NCI-H128 (cell line): ENCODE measurements around the gene PLEKHG2.
A peak's percentile ranks its signal among the peaks of the same experiment; 100 is the strongest.

Experiments used
- DNase-seq: peaks from one replicate; lab custom pipeline; 2025; ENCODE audit not compliant: unreplicated experiment; lab: John Stamatoyannopoulos, UW

Gene PLEKHG2

DNA sequence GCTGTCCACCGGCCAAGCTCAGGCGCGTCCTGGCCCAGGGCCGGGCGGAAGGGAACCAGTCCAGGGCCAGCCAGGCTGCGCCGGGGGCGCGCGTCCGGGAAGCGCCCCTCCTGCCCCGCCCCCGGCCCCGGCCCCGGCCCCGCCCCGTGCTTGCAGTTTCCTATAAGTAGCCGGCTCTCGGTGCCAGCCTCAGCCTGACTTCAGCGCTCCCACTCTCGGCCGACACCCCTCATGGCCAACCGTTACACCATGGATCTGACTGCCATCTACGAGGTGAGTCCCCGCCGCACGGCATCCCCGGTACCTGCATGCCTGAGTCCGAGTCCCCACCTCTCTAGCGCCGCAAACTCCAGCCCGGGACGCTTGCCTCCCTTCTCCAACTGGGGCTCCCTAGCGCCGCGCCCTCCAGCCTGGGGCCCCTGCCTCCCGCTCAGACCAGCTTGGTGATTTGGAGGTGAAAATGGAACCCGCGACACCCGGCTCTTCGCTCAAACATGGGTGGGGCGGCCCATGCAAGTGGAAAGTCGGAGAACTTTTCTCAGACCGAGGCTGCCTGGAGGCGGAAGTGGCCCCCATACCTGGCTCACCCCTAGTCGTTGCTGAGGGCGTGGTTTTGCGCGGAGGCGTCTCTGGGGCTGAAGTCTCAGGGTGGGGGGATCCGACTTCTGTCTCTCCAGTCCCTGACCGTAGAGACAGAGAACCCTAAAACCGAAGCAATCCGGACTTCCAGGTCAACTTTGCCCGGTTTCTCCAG lies 5.6 kb upstream of the PLEKHG2 start, which contains the start of gene ZFP36:
TSS of gene ZFP36 (plus strand) at position 192 of the 754 bp plus-strand sequence. CDS start at position 250, 58 bp downstream.
- peak; percentile 13 for DNase-seq

DNA sequence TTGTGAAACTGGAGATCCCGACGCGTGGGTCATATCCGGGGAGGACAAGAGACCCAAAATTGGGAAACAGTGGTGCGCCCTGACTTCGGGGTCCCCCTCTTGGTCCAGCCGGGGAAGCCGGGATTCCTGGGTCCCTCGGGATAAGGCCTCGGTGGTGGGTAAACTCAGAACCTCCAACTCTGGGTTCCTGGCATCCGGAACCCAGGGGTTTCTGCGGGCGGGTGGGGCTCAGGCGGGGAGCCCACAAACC lies 5.1 kb upstream of the PLEKHG2 start:
- DNase-seq = no peak

DNA sequence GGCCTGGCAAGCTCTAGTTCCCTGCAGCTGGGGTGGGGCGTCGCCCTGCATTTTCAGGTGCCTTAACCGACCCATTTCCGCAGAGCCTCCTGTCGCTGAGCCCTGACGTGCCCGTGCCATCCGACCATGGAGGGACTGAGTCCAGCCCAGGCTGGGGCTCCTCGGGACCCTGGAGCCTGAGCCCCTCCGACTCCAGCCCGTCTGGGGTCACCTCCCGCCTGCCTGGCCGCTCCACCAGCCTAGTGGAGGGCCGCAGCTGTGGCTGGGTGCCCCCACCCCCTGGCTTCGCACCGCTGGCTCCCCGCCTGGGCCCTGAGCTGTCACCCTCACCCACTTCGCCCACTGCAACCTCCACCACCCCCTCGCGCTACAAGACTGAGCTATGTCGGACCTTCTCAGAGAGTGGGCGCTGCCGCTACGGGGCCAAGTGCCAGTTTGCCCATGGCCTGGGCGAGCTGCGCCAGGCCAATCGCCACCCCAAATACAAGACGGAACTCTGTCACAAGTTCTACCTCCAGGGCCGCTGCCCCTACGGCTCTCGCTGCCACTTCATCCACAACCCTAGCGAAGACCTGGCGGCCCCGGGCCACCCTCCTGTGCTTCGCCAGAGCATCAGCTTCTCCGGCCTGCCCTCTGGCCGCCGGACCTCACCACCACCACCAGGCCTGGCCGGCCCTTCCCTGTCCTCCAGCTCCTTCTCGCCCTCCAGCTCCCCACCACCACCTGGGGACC lies 4.6 kb upstream of the PLEKHG2 start:
- no peak for DNase-seq

GRCh38 chr19:39408392-39409207 lies 3.9 kb upstream of the PLEKHG2 start:
- DNase-seq = no peak

DNA sequence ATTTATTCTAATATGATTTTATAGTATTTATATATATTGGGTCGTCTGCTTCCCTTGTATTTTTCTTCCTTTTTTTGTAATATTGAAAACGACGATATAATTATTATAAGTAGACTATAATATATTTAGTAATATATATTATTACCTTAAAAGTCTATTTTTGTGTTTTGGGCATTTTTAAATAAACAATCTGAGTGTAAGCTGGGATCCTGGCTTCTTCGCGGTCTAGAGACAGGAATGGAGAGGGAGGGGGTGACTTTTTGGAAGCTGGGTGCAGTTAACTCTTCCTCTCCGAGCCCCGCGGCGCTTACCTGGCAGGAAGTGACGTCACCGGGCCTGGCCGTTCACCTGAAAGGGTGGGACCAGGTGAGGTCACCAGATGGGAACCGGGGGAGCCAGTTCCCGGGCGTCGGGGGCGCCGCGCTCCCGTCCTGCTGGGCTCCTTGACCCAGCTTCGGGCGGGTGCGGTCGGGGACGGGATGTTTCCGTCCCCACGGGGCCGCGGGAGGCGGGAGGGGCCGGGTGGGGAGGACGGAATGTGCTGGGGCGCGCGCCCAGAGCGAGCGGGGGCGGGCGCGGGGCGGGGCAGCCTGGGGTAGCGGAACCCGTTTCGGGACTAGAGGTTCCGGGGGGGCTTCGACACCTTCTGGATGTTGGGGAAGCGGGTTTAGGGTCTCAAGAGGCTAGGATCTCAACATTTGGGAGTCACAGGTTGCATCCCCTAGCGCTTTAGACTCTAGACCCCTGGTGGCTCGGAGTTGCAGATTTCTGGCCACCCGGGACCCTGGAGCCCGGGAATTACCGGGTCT lies 3.1 kb upstream of the PLEKHG2 start:
- DNase-seq = peak; percentile 91

GRCh38 chr19:39410017-39410830 lies 2.2 kb upstream of the PLEKHG2 start:
- DNase-seq = peak; percentile 5

DNA sequence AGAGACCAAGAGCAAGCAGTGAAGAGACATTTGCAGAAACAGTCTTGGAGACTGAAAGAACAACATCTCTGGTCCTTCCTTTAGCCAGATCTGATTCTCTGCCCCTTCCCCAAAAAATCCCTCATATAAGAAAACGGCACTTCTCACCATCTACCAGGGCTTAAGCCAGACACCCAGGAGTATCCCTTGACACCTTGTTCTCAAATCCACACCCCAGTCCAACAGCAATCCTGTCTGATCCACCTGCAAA lies 1.7 kb upstream of the PLEKHG2 start:
- DNase-seq = no peak

DNA sequence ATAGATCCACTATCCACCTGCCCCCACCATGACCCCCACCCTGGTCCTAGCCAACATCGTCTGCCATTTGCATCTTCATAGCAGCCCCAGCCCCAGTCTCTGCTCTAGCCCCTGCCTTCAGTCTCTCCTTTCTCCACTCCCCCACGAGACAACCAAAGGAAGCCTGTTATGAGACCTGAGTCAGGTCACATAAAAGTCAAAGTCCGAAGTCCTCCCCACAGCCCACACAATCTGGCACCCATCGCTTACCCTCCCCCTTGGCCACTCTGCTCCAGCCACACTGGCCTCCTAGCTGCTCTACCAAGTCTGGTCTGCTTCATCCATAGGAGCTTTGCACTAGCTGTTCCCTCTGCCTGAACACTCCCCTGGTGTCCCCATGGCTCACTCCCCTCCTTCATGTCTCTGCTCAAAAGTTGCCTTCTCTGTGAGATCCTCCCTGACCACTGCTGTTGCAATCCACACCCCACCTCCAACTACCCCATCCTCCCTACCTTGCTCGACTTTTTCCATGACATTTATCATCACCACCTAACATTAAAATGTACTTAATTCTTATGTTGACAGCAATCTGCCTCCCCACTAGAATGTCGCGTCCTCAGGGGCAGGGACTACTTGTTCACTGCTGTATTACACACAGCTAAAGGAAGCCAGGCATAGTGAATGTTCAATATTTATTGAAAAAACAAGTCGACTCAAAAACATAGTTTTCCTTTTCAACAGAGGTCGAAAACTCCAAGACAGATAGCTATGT lies 1.2 kb upstream of the PLEKHG2 start:
- DNase-seq = no peak

DNA sequence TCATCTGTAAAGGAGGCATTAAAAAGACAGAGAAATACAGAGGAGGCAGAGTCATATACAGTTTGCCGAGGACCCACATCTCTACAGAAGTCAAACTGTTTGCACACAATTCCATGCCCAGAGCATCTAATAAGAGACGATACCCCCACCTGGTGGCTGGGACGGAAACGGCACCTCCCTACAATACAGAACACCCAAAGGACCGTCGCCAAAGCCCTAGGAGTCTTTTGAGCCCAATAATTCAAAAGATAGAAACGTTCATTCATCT lies 703 bp upstream of the PLEKHG2 start:
- DNase-seq = peak; percentile 85

DNA sequence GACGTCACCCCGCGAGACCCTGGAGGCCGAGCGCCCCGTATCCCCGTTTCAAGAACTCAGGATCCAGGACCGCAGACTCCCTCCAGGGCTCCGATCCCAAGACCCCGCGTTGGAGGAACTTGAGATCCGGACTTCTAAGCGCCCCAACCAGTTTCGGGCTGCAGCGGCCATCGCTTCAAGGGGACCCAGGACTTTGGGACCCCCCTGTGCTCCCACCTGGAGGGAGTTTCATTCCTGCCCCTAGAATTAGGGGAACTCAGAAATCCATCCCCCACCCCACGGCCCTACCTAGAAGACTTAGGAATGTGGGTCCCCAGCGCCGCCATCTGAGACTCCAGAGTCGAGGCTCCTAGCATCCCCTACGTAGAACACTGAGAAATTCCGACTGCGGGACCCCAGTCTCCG lies 400 bp downstream of the PLEKHG2 start:
- no peak for DNase-seq

DNA sequence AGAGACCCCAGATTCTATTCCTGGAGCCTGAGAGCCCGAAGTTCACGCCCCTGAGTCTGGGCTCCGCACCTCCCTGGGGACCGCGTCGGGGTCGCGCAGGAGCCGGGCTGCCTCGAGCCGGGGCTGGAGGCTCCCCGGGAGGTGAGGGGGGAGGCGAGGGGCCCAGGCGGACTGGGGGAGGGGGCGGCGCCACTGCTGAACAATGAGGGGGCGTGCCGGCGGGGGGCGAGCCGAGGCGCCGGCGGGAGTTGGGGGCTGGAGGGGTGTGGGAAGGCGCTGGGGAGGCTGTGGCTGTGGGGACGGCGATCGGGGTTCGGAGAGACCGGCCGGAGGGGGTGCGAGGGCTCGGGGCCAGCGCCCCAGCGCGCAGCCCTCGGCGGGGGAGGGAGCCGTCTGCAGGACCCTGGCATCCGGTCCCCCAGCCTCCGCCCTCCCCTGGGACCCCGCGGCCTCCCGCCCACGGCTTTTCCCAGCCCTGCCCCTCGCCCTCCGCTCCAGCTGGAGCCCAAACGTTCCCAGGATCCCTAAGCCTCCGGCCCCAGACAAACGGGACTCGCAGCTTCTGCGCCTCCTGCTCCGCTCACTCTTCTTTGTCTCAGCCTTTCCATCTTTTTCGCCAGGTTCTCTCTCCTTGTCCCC lies 922 bp downstream of the PLEKHG2 start:
- peak; percentile 40 for DNase-seq

GRCh38 chr19:39413911-39414608 lies 1.6 kb downstream of the PLEKHG2 start:
- no peak for DNase-seq

GRCh38 chr19:39415111-39416046 lies 2.9 kb downstream of the PLEKHG2 start:
- no peak for DNase-seq

DNA sequence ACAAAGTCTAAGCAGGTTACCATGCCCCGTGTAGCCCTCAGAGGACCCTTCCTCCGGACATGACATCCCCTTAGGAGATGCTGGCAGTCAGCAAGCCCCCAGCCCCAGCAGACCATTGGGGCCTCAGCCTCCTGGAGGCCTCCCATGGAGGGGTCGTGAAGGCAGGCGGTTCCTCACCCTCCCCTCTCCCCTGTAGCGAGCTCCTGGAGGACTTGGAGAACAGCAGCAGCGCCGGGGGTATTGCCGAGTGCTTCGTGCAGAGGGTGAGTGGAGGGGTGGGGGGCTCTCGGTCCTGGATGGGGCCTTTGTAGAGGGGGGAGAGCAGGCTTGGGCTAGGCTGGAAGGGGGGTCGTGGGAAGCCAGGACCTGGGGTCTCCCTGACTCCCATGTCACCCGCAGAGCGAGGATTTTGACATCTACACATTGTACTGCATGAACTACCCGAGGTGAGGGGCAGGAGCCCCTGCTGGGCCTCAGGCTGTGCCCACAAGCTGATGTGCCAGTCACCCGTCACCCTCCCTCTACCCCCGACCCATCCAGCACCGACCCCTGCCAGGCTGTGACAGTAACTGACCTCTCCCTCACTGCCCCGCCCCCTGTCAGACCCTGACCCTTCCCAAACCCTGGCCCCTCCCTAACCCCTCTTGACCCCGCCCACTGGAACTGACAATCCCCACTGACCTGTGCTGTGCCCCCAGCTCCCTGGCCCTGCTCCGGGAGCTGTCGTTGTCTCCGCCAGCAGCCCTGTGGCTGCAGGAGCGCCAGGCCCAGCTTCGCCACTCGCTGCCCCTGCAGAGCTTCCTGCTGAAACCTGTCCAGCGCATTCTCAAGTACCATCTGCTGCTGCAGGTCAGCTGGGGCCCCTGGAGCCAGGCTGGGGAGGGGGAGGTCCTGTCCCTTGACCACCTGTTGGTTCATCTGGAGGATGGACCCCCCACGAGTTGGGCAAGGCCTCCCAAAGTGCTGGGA lies 4.0 kb downstream of the PLEKHG2 start:
- no peak for DNase-seq

DNA sequence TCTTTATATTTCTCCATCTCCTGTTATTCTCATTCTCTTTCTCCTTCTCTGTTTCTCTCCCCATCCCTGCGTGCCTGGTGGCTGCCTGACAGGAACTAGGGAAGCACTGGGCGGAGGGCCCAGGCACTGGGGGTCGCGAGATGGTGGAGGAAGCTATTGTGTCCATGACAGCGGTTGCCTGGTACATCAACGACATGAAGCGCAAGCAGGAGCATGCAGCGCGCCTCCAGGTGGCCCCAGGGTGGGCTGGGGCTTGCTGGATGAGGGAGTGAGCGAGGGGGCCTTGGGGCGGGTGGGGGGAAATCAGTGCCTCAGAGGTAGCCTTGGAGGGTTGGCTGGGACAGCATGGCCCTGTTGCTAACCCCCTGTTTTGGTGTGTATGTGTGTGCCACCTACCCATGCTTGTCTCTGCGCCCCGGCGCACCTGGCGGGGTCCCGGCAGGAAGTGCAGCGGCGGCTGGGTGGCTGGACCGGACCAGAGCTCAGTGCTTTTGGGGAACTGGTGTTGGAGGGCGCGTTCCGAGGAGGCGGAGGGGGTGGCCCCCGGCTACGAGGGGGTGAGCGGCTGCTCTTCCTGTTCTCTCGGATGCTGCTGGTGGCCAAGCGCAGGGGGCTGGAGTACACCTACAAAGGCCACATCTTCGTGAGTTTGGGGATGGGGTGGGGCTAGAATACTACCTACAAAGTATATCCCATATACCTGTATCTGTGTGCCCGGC lies 5.2 kb downstream of the PLEKHG2 start:
- DNase-seq = no peak

DNA sequence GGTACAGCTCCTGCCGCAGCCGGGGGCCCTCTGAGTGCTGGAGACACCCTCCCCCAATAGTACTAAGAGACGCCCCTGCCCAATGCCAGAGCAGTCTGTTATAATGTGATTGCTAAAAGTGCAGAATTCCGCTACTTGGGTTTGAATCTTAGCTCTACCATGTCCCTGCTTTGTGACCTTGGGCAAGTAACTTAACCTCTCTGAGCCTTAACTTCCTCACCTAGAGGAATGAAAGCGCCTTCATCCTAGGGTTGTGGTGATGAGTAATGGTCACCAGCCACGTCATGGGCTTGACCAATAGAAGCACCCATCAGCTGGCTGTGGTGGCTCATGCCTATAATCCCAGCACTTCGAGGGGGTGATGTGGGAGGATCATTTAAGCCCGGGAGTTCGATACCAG lies 6.5 kb downstream of the PLEKHG2 start:
- DNase-seq = no peak
